DMS153 treated with DMSO at 0.1 percent for 48 hours (cell line): Measurements from ENCODE around the gene TAX1BP1.

ENCODE experiments used
- DNase-seq: peaks from one replicate; lab custom pipeline; 2025; ENCODE audit not compliant: unreplicated experiment; lab: John Stamatoyannopoulos, UW

Gene TAX1BP1

GRCh38 chr7:27777662-27778061 lies 37.7 kb downstream of the TAX1BP1 start:
- DNase-seq: no peak

- DNase-seq: no peak
Observed at GRCh38 chr7:27779873-27780272, 39.9 kb downstream of the TAX1BP1 start.

- no peak for DNase-seq
Observed at GRCh38 chr7:27781188-27781587, 41.2 kb downstream of the TAX1BP1 start.

- no peak for DNase-seq
Observed at GRCh38 chr7:27782849-27783248, 42.9 kb downstream of the TAX1BP1 start.

- peak; percentile 39 for DNase-seq
Observed at GRCh38 chr7:27784399-27785053, 44.6 kb downstream of the TAX1BP1 start.

GRCh38 chr7:27788437-27788836 lies 48.5 kb downstream of the TAX1BP1 start:
- DNase-seq: no peak

- DNase-seq: no peak
Observed at GRCh38 chr7:27793780-27794179, 53.8 kb downstream of the TAX1BP1 start.

- DNase-seq: no peak
Observed at GRCh38 chr7:27795977-27796376, 56.0 kb downstream of the TAX1BP1 start.

GRCh38 chr7:27799212-27799611 lies 59.2 kb downstream of the TAX1BP1 start:
- no peak for DNase-seq

- DNase-seq: no peak
Observed at GRCh38 chr7:27802999-27803398, 63.0 kb downstream of the TAX1BP1 start.

GRCh38 chr7:27804139-27804538 lies 64.2 kb downstream of the TAX1BP1 start:
- no peak for DNase-seq

- DNase-seq: no peak
Observed at GRCh38 chr7:27808626-27809025, 68.7 kb downstream of the TAX1BP1 start.

- no peak for DNase-seq
Observed at GRCh38 chr7:27810186-27810585, 70.2 kb downstream of the TAX1BP1 start.

GRCh38 chr7:27812706-27813105 lies 72.7 kb downstream of the TAX1BP1 start:
- DNase-seq: no peak

GRCh38 chr7:27822245-27822644 lies 82.3 kb downstream of the TAX1BP1 start:
- DNase-seq: no peak

- DNase-seq: no peak
Observed at GRCh38 chr7:27825891-27826290, 85.9 kb downstream of the TAX1BP1 start.

- DNase-seq: no peak
Observed at GRCh38 chr7:27826357-27826756, 86.4 kb downstream of the TAX1BP1 start.

GRCh38 chr7:27834179-27834921 lies 94.4 kb downstream of the TAX1BP1 start:
- no peak for DNase-seq

GRCh38 chr7:27835376-27835775 lies 95.4 kb downstream of the TAX1BP1 start:
- DNase-seq: no peak

- no peak for DNase-seq
Observed at GRCh38 chr7:27836536-27836935, 96.6 kb downstream of the TAX1BP1 start.

GRCh38 chr7:27839099-27839498 lies 99.1 kb downstream of the TAX1BP1 start:
- no peak for DNase-seq

- no peak for DNase-seq
Observed at GRCh38 chr7:27840313-27840712, 100.4 kb downstream of the TAX1BP1 start.
